ENCODE measurements around the gene AGR2. TPM values are rescaled to one million over a fixed set of nuclear protein-coding genes. Genes with fewer than 3 reads are reported as not detected.
"Not testable (repeated sequence)": the region's sequence is repeated elsewhere in the genome, so short reads cannot be mapped to it uniquely, and the experiment has no call there.

The AGR2 gene
- total RNA-seq, 3 donors from 2014 or later: 0.76 to 1.2 (median 0.95) TPM

- no peaks in the 10 kb centered on the region for H3K9me3 Mint-ChIP-seq
- peaks cover 7% of the 10 kb centered on the region for H3K27me3 Mint-ChIP-seq (ENCODE audit: low read depth)
- H3K4me3 Mint-ChIP-seq: no peak overlapping the region
- DNase-seq (no peak), ATAC-seq (no peak)
- H3K36me3 Mint-ChIP-seq (ENCODE audit: insufficient read depth): no peaks in the 10 kb centered on the region
- no peaks in the 10 kb centered on the region for H3K4me1 Mint-ChIP-seq (ENCODE audit: low read depth)
Observed at GRCh38 chr7:16773884-16774283, 30.9 kb downstream of the AGR2 start.

GRCh38 chr7:16773326-16773725 lies 31.5 kb downstream of the AGR2 start:
- no peak overlapping the region for H3K4me3 Mint-ChIP-seq
- DNase-seq: no peak
- peaks cover 7% of the 10 kb centered on the region for H3K27me3 Mint-ChIP-seq (ENCODE audit: low read depth)
- H3K36me3 Mint-ChIP-seq (ENCODE audit: insufficient read depth): no peaks in the 10 kb centered on the region
- no peaks in the 10 kb centered on the region for H3K9me3 Mint-ChIP-seq
- no peaks in the 10 kb centered on the region for H3K4me1 Mint-ChIP-seq (ENCODE audit: low read depth)
- no peak for ATAC-seq

GRCh38 chr7:16770657-16771329 lies 34.0 kb downstream of the AGR2 start:
- Mint-ChIP-seq H3K9me3 (no peaks in the 10 kb centered on the region), H3K4me3 (no peak overlapping the region)
- ATAC-seq: no peak

GRCh38 chr7:16769994-16770393 lies 34.8 kb downstream of the AGR2 start:
- H3K4me1 Mint-ChIP-seq (ENCODE audit: low read depth); H3K27me3 Mint-ChIP-seq (ENCODE audit: low read depth); H3K36me3 Mint-ChIP-seq (ENCODE audit: insufficient read depth); H3K9me3 Mint-ChIP-seq; ATAC-seq; DNase-seq; H3K4me3 Mint-ChIP-seq: not testable (repeated sequence)

More at GRCh38 chr7:16770657-16771329, 34.0 kb downstream of the AGR2 start:
- H3K27me3 Mint-ChIP-seq (ENCODE audit: low read depth): peaks cover 7% of the 10 kb centered on the region
- H3K36me3 Mint-ChIP-seq (ENCODE audit: insufficient read depth): no peaks in the 10 kb centered on the region
- DNase-seq: no peak
- no peaks in the 10 kb centered on the region for H3K4me1 Mint-ChIP-seq (ENCODE audit: low read depth)

- no peak for ATAC-seq
- no peak overlapping the region for H3K4me3 Mint-ChIP-seq
- peaks cover 2% of the 10 kb centered on the region for H3K27me3 Mint-ChIP-seq (ENCODE audit: low read depth)
- H3K36me3 Mint-ChIP-seq (ENCODE audit: insufficient read depth): no peaks in the 10 kb centered on the region
- no peaks in the 10 kb centered on the region for H3K9me3 Mint-ChIP-seq
- no peak for DNase-seq
- H3K4me1 Mint-ChIP-seq (ENCODE audit: low read depth): no peaks in the 10 kb centered on the region
Observed at GRCh38 chr7:16765436-16765859, 39.4 kb downstream of the AGR2 start.

- peaks cover 2% of the 10 kb centered on the region for H3K27me3 Mint-ChIP-seq (ENCODE audit: low read depth)
- DNase-seq (no peak), ATAC-seq (no peak)
- no peaks in the 10 kb centered on the region for H3K4me1 Mint-ChIP-seq (ENCODE audit: low read depth)
- H3K36me3 Mint-ChIP-seq (ENCODE audit: insufficient read depth): no peaks in the 10 kb centered on the region
- H3K9me3 Mint-ChIP-seq: no peaks in the 10 kb centered on the region
- H3K4me3 Mint-ChIP-seq: no peak overlapping the region
Observed at GRCh38 chr7:16764942-16765341, 39.9 kb downstream of the AGR2 start.

- Mint-ChIP-seq H3K9me3 (no peaks in the 10 kb centered on the region), H3K27me3 (ENCODE audit: low read depth) (peaks cover 3% of the 10 kb centered on the region), H3K4me1 (ENCODE audit: low read depth) (peaks cover 1% of the 10 kb centered on the region), H3K36me3 (ENCODE audit: insufficient read depth) (no peaks in the 10 kb centered on the region), H3K4me3 (no peak overlapping the region)
- no peak for ATAC-seq
- DNase-seq: no peak
Observed at GRCh38 chr7:16762177-16762576, 42.6 kb downstream of the AGR2 start.

- no peak for DNase-seq
Observed at GRCh38 chr7:16759840-16760239, 45.0 kb downstream of the AGR2 start.

GRCh38 chr7:16758631-16759611 lies 45.9 kb downstream of the AGR2 start:
- H3K36me3 Mint-ChIP-seq (ENCODE audit: insufficient read depth): no peaks in the 10 kb centered on the region

More at GRCh38 chr7:16759840-16760239, 45.0 kb downstream of the AGR2 start:
- no peak overlapping the region for H3K4me3 Mint-ChIP-seq
- peaks cover 11% of the 10 kb centered on the region for H3K27me3 Mint-ChIP-seq (ENCODE audit: low read depth)
- ATAC-seq: peak in 1 of 2 donors; percentile 21
- H3K36me3 Mint-ChIP-seq (ENCODE audit: insufficient read depth): no peaks in the 10 kb centered on the region
- no peaks in the 10 kb centered on the region for H3K9me3 Mint-ChIP-seq
- peaks cover 1% of the 10 kb centered on the region for H3K4me1 Mint-ChIP-seq (ENCODE audit: low read depth)

GRCh38 chr7:16758036-16758435 lies 46.8 kb downstream of the AGR2 start:
- H3K27me3 Mint-ChIP-seq (ENCODE audit: low read depth): peaks cover 21% of the 10 kb centered on the region
- DNase-seq (no peak), ATAC-seq (no peak)
- no peaks in the 10 kb centered on the region for H3K9me3 Mint-ChIP-seq
- H3K4me1 Mint-ChIP-seq (ENCODE audit: low read depth): peaks cover 9% of the 10 kb centered on the region
- no peaks in the 10 kb centered on the region for H3K36me3 Mint-ChIP-seq (ENCODE audit: insufficient read depth)
- no peak overlapping the region for H3K4me3 Mint-ChIP-seq

More at GRCh38 chr7:16758631-16759611, 45.9 kb downstream of the AGR2 start:
- DNase-seq (no peak), ATAC-seq (no peak)
- Mint-ChIP-seq H3K4me3 (no peak overlapping the region), H3K4me1 (ENCODE audit: low read depth) (peaks cover 6% of the 10 kb centered on the region), H3K9me3 (no peaks in the 10 kb centered on the region), H3K27me3 (ENCODE audit: low read depth) (peaks cover 18% of the 10 kb centered on the region)

GRCh38 chr7:16755397-16755796 lies 49.4 kb downstream of the AGR2 start:
- Mint-ChIP-seq H3K4me1 (ENCODE audit: low read depth) (peaks cover 10% of the 10 kb centered on the region), H3K9me3 (no peaks in the 10 kb centered on the region), H3K4me3 (peak overlapping the region; percentile 79), H3K27me3 (ENCODE audit: low read depth) (peaks cover 22% of the 10 kb centered on the region), H3K36me3 (ENCODE audit: insufficient read depth) (no peaks in the 10 kb centered on the region)
- no peak for ATAC-seq
- DNase-seq: no peak

- ATAC-seq (no peak), DNase-seq (no peak)
- Mint-ChIP-seq H3K27me3 (ENCODE audit: low read depth) (peaks cover 21% of the 10 kb centered on the region), H3K4me3 (peak overlapping the region; percentile 79), H3K9me3 (no peaks in the 10 kb centered on the region), H3K4me1 (ENCODE audit: low read depth) (peaks cover 10% of the 10 kb centered on the region), H3K36me3 (ENCODE audit: insufficient read depth) (no peaks in the 10 kb centered on the region)
Observed at GRCh38 chr7:16754856-16755317, 49.9 kb downstream of the AGR2 start.

GRCh38 chr7:16753932-16754855 lies 50.6 kb downstream of the AGR2 start:
- DNase-seq (no peak), ATAC-seq (peak; percentile 32 to 46)

More at GRCh38 chr7:16753932-16754855, 50.6 kb downstream of the AGR2 start:
- Mint-ChIP-seq H3K4me3 (peak overlapping the region; percentile 79), H3K27me3 (ENCODE audit: low read depth) (peaks cover 22% of the 10 kb centered on the region), H3K9me3 (no peaks in the 10 kb centered on the region), H3K36me3 (ENCODE audit: insufficient read depth) (no peaks in the 10 kb centered on the region), H3K4me1 (ENCODE audit: low read depth) (peaks cover 9% of the 10 kb centered on the region)
